ENCODE results near the gene IL11.

DNA sequence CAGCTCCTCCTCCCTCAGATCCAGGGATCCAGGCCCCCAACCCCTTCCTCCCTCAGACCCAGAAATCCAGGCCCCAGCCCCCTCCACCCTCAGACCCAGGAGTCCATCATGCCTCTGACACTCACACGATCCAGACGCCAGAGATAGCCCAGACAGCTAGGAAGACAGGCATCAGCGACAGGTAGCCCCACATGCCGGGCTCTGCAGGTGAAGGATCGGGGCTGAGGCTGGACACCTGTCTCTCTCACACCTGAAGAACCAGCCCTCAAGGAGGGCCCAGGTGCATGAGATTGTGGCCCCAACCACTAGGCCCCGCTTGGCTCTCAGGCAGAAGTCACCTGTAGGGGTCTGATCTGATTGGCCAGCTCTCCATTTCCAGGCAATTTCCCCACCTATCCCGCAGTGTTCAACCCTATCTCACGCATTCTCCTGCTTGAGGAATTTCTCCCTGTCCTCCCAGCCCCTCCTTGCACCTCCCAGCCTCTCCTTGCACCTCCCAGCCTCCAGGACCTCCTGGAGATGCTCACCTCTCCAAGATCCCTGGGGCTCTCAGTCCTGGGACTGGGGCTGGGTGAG is 49.3 kb downstream of the IL11 start:
- TF ChIP-seq POLR2A (IDR thresholded peaks at IDR 0.05; ENCODE audit: low read depth, low read length), result no peak
- TF ChIP-seq, protein P1, sequence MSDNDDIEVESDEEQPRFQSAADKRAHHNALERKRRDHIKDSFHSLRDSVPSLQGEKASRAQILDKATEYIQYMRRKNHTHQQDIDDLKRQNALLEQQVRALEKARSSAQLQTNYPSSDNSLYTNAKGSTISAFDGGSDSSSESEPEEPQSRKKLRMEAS (IDR thresholded peaks at IDR 0.05; ENCODE audit: insufficient read depth, insufficient read length), result no peak
